ENCODE results near the gene FRK. TPM values are rescaled to one million over a fixed set of nuclear protein-coding genes. Genes with fewer than 3 reads are reported as not detected.

Gene FRK, protein sequence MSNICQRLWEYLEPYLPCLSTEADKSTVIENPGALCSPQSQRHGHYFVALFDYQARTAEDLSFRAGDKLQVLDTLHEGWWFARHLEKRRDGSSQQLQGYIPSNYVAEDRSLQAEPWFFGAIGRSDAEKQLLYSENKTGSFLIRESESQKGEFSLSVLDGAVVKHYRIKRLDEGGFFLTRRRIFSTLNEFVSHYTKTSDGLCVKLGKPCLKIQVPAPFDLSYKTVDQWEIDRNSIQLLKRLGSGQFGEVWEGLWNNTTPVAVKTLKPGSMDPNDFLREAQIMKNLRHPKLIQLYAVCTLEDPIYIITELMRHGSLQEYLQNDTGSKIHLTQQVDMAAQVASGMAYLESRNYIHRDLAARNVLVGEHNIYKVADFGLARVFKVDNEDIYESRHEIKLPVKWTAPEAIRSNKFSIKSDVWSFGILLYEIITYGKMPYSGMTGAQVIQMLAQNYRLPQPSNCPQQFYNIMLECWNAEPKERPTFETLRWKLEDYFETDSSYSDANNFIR
- total RNA-seq: 0.07 and 0.13 TPM in 2 replicates

DNA sequence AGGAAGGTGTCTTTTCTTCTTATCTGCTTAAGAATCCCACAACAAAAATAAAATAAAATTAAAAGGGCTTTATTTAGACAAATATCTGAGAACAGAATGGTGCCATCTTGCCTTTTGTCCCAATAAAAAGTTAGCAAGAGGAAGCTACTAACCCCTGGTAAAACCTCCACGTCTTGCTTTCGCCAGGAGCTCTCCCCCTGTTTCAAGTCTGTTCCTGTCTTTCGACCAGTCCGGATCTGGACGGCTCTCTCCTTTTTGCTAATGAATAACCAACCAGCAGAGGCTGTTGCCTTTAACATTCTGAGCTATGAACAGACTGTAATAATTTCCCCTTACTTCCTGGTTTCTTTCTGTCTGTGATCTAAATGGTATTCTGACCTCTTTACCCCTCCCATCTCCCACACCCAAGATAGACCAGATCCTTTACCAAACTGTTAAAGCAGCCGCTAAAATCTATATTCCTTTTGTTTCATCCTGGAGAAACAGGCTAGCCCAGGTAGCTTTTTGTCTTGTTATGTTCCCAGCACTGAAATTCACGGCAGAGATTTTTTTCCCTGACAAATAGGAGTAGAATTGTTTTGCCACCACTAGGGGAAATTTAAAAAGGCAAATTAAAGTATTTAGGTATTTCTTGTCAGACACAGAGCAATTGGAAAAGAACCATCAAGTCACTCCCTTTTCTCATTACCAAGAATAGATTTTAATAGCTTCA, at the start of gene FRK:
Gene FRK (minus strand): TSS at position 320 of the 712 bp plus-strand sequence. CDS start 580 bp downstream, outside the sequence.

DNA sequence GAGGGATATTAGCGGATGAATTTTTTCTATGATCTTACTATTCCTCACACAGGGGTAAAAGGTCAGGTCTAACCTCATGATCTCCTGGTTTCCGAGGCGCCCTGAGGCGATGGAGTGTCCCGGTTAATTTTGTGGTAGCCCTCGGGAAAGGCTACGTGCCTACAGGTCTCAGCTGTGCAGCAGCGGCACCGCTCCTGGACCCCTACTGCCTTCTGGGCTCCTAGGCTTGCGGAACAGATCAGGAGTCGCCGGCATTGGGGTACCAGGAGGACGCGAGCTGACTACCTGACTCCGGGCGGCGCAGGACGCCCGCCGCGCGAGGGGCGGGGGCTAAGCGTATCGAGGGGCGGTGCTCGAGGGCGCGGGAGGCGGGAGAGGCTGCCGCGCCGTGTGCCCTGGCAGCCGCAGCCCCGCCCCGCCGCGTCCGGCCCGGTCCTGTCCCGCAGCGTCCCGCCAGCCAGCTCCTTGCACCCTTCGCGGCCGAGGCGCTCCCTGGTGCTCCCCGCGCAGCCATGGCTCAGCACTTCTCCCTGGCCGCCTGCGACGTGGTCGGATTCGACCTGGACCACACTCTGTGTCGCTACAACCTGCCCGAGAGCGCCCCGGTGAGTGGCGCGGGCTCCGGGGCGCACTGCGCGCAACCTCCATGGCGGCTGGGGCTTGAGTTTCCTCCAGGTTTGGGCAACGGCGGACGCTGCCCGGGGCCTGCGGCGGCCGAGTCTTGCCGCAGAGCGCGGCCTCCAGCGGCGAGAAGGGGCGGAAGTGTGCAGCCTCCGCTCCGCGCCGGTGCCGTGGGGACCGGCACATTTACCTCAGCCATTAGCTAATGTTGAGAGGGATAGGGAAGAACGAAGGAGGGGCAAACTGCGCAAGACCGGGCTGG, 40.0 kb upstream of the FRK start, which contains the start of gene NT5DC1:
Gene NT5DC1 (plus strand): TSS at position 435 of the 883 bp plus-strand sequence. CDS start 78 bp downstream, at position 513.

Other genes starting within 250 kb of the FRK start
- gene NT5DC1, start 40.0 kb upstream of the FRK start, total RNA-seq: 6.7 and 6.8 TPM in 2 replicates
- not detected in 2 replicates for gene COL10A1, start 65.2 kb upstream of the FRK start, total RNA-seq
- gene TSPYL4, start 193.2 kb upstream of the FRK start, total RNA-seq: 16.8 and 21.1 TPM in 2 replicates
- 64.1 and 79.5 TPM in 2 replicates for gene TSPYL1, start 219.0 kb upstream of the FRK start, total RNA-seq